Measurements from ENCODE around the gene ATXN1.

Gene ATXN1

DNA sequence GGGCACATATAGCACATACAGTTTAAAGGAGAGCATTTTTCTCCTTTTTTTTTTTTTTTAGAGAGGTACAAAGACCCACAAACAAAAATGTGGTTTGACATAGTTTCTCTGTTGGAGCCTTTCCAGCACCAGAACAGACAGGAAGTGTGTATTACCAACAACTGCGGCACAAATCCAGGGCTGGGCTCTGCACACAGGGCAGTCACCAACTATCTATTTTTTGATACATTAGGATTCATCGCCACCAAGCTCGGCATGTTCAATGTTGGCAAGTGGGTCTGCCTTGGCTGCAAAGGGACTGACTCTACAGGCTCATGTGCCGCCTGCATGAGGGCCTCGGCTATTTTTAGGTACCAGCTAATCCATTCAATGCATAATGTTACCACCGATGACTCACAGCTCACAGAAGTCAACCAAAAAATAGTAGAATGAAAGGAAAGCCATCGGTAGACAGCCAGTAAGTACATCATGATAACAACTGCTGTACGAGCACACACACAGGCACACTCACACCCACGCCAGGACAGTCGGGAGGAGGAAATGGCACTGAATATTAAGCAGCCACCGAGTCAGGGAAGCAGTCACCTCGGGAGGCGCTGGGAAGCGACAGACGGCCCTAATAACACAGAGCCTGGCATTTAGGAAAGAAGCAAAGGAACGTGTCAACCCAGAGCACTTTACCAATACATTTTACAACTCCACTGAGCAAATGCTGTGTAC, 441.3 kb downstream of the ATXN1 start:
- no peak for TF ChIP-seq CTCF (IDR thresholded peaks at IDR 0.05; ENCODE audit: extremely low read depth, missing control alignments)
- peak; percentile 65 for DNase-seq (ENCODE audit: low spot score)

DNA sequence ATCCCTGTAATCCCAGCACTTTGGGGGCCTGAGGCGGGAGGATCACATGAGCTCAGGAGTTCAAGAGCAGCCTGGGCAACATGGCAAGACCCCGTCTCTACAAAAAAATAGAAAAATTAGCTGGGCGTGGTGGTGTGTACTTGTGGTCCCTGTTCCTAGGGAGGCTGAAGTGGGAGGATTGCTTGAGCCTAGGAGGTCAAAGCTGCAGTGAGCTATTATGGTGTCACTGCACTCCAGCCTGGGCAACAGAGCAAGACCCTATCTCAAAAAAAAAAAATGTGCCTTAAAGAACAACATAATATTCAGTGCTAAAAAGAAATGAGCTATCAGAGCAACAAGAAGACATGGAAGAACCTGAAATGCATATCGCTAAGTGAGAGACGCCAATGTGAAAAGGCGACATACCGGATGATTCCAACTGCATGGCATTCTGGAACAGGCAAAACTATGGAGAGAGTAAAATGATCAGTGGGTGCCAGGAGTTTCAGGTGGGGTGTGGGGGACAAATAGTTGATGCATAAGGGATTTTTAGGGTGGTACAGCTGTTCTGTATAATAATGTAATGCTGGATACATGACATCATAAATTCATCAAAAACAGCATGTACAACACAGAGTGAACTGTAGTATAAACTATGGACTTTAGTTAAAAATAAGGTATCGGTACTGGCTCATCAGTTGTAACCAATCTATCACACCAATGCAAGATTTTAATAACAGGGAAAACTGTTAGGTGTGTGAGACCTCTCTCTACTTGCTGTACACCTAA, 442.1 kb downstream of the ATXN1 start:
- TF ChIP-seq CTCF (IDR thresholded peaks at IDR 0.05; ENCODE audit: extremely low read depth, missing control alignments) = no peak
- DNase-seq (ENCODE audit: low spot score) = no peak

- no peak for DNase-seq (ENCODE audit: low spot score)
- no peak for TF ChIP-seq CTCF (IDR thresholded peaks at IDR 0.05; ENCODE audit: extremely low read depth, missing control alignments)
These were observed 442.7 kb downstream of the ATXN1 start for GRCh38 chr6:16318538-16318937.

DNA sequence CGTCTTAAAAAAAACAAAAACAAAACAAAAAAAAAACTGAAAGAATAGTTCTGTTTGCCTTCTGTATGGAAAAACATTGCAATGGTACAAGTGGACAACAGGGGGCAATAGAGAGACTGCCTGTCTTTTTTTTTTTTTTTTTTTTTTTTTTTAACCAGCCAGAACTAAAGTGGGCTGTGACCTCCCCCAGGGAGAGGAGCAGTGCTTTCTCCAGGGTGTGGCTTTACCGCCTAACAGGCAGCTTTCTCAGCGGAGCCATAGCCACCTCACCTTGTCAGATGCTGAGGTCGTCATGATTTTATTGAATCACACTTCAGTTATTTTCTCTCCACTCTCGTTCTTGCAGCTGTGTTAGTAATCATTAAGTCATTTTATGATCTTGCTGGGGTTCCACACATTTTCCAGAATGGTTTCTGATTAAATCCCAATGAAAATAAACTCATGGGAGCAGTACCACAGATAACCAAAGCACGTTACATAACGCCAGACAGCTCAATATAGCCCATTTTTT, 444.5 kb downstream of the ATXN1 start:
- TF ChIP-seq CTCF (IDR thresholded peaks at IDR 0.05; ENCODE audit: extremely low read depth, missing control alignments) = peak; percentile 56
- DNase-seq (ENCODE audit: low spot score) = peak; percentile 49

GRCh38 chr6:16314296-16314695, 447.0 kb downstream of the ATXN1 start:
- DNase-seq (ENCODE audit: low spot score) = no peak
- TF ChIP-seq CTCF (IDR thresholded peaks at IDR 0.05; ENCODE audit: extremely low read depth, missing control alignments) = no peak

DNA sequence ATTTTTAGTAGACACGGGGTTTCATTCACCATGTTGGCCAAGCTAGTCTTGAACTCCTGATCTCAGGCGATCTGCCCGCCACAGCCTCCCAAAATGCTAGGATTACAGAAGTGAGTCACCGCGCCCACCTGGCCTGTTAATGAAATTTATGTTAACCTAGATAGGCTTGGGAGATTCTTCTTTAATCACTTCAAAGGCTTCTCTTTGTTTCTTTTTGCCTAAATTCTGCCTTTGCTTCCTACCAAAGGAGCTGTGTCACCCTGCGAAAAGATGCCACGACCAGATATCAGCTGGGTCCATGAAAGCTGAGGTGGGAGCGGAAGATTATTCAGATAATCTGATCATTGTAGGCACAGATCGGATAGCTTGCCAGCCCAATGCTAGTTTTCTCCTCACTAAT, 447.5 kb downstream of the ATXN1 start:
- DNase-seq (ENCODE audit: low spot score) = no peak
- TF ChIP-seq CTCF (IDR thresholded peaks at IDR 0.05; ENCODE audit: extremely low read depth, missing control alignments) = no peak

GRCh38 chr6:16311763-16312162, 449.5 kb downstream of the ATXN1 start:
- DNase-seq (ENCODE audit: low spot score) = no peak
- no peak for TF ChIP-seq CTCF (IDR thresholded peaks at IDR 0.05; ENCODE audit: extremely low read depth, missing control alignments)
